Glutamatergic neuron (in vitro differentiated cells): ENCODE measurements around the gene SLCO2A1. TPM values are rescaled to one million over a fixed set of nuclear protein-coding genes. Genes with fewer than 3 reads are reported as not detected.

Source experiments
- DNase-seq: peaks from one replicate; pipeline ENCODE4 v3.0.0; 2022
- H3K27ac Mint-ChIP-seq: one replicate; pipeline ENCODE4 v1.8.0; 2020; ENCODE audit warnings: mild to moderate bottlenecking, mixed read lengths, inconsistent platforms; ENCODE audit not compliant: unreplicated experiment
- H3K27me3 Mint-ChIP-seq: one replicate; pipeline ENCODE4 v1.8.0; 2020; ENCODE audit warnings: mild to moderate bottlenecking, moderate library complexity, mixed read lengths, inconsistent platforms; ENCODE audit not compliant: unreplicated experiment
- H3K36me3 Mint-ChIP-seq: one replicate; pipeline ENCODE4 v1.8.0; 2020; ENCODE audit warnings: mild to moderate bottlenecking, mixed read lengths, inconsistent platforms; ENCODE audit not compliant: unreplicated experiment
- H3K4me1 Mint-ChIP-seq: one replicate; pipeline ENCODE4 v1.8.0; 2020; ENCODE audit warnings: mild to moderate bottlenecking, low read depth, mixed read lengths, inconsistent platforms; ENCODE audit not compliant: unreplicated experiment
- H3K4me3 Mint-ChIP-seq: one replicate; pipeline ENCODE4 v1.8.0; 2020; ENCODE audit warnings: mild to moderate bottlenecking, mixed read lengths, inconsistent platforms; ENCODE audit not compliant: unreplicated experiment
- H3K9me3 Mint-ChIP-seq: one replicate; pipeline ENCODE4 v1.8.0; 2020; ENCODE audit warnings: mild to moderate bottlenecking, moderate library complexity, mixed read lengths, inconsistent platforms; ENCODE audit not compliant: unreplicated experiment
- total RNA-seq: library from RNA; stranded (reverse); fragmentation: NEBNext Ultra II Directional; extraction: Animal tissue kit (Norgen Biotek cat#: 25700); gene quantifications from one replicate; pipeline ENCODE4 v1.2.1, GENCODE V29; 2021; ENCODE audit not compliant: unreplicated experiment
- TF ChIP-seq, protein P1 (sequence below): fragments of 200-600 bp; sonication (generic); IDR thresholded peaks from one replicate; pipeline ENCODE4 v1.5.0; 2021; ENCODE audit not compliant: partially characterized antibody, unreplicated experiment

SLCO2A1 gene
- total RNA-seq, 1 donor from 2014 or later, result not detected

DNA sequence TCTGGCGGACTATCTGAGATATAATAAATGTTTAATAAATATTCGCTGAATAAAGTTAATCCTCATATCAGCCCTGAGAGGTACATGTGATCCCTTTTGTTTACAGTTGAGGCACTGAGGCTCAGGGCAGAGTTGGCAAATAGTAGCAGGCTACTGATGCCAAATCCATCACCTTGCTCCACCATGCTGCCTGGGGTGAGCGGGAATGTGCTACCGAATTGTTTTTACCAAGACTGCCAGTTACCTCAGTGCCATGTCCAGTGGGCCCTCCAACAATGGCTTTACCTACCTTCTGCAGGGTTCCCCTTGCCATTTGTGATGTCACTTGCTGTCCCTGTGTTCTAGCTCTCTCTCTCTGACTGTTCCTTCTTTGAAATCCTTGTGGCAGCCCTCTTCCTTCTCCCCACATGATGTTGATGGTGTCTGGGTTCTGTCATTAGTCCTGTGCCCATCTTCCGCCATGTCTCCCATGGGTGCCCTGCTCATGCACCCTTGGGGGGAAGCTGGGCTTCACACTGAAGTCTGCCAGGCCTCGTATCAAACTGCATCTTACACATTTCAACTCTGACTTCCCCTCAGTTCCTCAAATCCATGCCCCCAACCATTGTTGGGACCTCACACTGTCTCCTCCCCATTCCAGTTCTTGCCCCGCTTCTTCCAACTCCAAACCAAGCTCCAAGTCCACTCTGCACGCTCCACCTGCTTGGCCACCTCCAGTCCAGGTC is 35.4 kb downstream of the SLCO2A1 start:
- TF ChIP-seq, protein P1, sequence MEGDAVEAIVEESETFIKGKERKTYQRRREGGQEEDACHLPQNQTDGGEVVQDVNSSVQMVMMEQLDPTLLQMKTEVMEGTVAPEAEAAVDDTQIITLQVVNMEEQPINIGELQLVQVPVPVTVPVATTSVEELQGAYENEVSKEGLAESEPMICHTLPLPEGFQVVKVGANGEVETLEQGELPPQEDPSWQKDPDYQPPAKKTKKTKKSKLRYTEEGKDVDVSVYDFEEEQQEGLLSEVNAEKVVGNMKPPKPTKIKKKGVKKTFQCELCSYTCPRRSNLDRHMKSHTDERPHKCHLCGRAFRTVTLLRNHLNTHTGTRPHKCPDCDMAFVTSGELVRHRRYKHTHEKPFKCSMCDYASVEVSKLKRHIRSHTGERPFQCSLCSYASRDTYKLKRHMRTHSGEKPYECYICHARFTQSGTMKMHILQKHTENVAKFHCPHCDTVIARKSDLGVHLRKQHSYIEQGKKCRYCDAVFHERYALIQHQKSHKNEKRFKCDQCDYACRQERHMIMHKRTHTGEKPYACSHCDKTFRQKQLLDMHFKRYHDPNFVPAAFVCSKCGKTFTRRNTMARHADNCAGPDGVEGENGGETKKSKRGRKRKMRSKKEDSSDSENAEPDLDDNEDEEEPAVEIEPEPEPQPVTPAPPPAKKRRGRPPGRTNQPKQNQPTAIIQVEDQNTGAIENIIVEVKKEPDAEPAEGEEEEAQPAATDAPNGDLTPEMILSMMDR, result no peak
- peaks cover 2% of the 10 kb centered on the region for H3K9me3 Mint-ChIP-seq
- no peak for DNase-seq
- H3K4me3 Mint-ChIP-seq, result no peak overlapping the region
- H3K36me3 Mint-ChIP-seq, result peaks cover 9% of the 10 kb centered on the region
- H3K27ac Mint-ChIP-seq, result no peak overlapping the region
- H3K4me1 Mint-ChIP-seq, result peaks cover 8% of the 10 kb centered on the region
- peaks cover 10% of the 10 kb centered on the region for H3K27me3 Mint-ChIP-seq

DNA sequence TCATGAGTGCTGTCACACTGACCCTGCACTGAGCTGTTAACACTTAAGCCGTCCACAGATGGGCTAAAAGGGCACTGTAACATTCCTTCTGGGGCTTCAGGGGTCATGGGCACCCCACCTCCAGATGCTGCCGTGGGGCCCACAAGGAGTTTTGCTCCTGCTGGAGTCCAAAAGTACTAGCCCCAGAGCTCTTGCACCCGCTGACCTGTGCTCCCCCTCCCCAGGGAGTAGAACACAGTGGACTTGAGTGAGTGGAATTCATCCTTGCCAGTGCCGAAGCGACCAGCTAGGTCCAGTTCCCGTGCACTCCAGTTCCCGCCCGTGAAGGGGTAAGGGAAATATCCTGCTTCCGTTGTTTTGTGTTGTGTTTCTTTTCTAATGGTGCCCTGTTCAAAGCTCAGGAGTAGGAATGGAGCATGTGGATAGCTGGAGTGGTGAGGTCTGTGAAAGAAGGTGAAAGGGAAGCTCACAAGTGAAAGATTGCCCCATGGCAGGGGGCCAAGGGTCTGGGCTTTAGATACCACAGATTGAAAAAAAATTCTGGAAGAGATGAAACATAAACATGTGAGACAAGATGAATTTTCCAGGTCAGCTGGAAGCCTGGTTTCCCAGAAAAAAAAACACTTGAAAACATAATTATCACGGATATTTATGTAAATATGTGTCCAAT is 36.6 kb downstream of the SLCO2A1 start:
- Mint-ChIP-seq H3K36me3 (peaks cover 8% of the 10 kb centered on the region), H3K27ac (no peak overlapping the region), H3K27me3 (peaks cover 6% of the 10 kb centered on the region), H3K4me1 (peaks cover 11% of the 10 kb centered on the region), H3K4me3 (no peak overlapping the region), H3K9me3 (no peaks in the 10 kb centered on the region)
- TF ChIP-seq, protein P1, result no peak
- no peak for DNase-seq

DNA sequence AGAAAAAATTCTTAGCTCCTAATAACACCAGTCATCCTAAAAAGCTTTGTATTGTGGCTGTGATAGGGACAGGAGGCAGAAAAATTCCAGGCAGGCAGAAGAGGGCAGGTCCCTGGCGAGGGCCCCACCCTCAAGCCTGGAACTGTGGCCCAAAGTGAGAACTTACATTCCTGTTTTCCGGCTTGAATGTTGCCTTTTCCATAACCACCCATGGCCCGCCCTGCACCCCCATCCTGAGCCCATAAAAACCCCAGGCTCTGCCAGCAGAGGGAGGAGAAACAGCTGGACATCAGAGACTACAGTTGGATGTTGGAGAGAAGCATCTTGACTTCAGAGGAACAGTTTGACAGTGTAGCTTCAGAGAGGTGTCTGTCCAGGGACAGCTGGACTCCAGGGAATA is 37.3 kb downstream of the SLCO2A1 start:
- Mint-ChIP-seq H3K9me3 (no peaks in the 10 kb centered on the region), H3K4me3 (no peak overlapping the region), H3K4me1 (peaks cover 11% of the 10 kb centered on the region), H3K36me3 (peaks cover 8% of the 10 kb centered on the region), H3K27me3 (peaks cover 6% of the 10 kb centered on the region), H3K27ac (no peak overlapping the region)
- TF ChIP-seq, protein P1, result no peak
- no peak for DNase-seq

DNA sequence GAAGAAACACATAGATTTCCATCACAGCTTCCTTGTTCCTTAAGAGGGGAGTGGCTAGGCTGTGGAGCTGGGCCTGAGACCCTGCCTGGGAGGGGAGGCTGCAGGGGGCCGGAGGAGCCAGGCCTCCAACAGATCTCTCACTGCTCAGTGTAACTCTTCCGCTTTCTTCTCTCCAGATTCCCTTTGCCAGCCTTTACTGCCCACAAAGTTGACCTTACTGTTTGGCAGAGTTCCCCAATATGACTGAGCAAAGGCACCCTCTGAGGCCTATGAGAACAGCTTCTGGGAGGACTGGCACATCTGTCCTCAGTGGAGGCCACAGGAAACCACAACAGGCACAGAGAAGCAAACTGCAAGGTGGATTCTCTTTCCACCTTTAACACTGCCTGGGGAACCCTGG is 38.1 kb downstream of the SLCO2A1 start:
- Mint-ChIP-seq H3K36me3 (peaks cover 8% of the 10 kb centered on the region), H3K27me3 (peaks cover 6% of the 10 kb centered on the region), H3K4me1 (peaks cover 11% of the 10 kb centered on the region), H3K27ac (no peak overlapping the region), H3K9me3 (no peaks in the 10 kb centered on the region), H3K4me3 (no peak overlapping the region)
- DNase-seq, result no peak
- TF ChIP-seq, protein P1, result no peak

DNA sequence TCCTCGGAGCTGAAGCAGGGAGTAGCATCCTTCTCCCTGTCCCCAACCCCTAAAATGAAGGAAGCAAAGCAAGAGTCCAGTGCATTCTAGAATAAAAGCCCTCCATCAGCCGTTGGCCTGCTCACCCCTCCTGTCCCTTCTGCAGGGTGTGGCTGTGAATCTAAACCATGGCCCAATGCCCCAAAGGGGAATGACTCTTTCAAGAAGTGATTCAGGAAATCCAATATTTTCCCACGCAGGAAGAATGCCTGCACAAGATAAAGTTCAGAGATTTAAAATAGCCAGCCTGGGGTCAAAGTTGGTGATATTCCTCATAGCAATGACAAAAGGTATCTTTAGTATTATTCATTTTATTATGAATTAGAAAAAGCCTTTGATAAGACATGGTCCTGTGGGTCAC is 38.5 kb downstream of the SLCO2A1 start:
- DNase-seq, result no peak
- peaks cover 8% of the 10 kb centered on the region for H3K36me3 Mint-ChIP-seq
- H3K4me1 Mint-ChIP-seq, result peaks cover 9% of the 10 kb centered on the region
- H3K27ac Mint-ChIP-seq, result no peak overlapping the region
- peaks cover 6% of the 10 kb centered on the region for H3K27me3 Mint-ChIP-seq
- TF ChIP-seq, protein P1, result no peak
- peaks cover 1% of the 10 kb centered on the region for H3K9me3 Mint-ChIP-seq
- no peak overlapping the region for H3K4me3 Mint-ChIP-seq
